ENCODE results near the gene MYO16. TPM values are rescaled to one million over a fixed set of nuclear protein-coding genes. Genes with fewer than 3 reads are reported as not detected.

Gene MYO16
- polyA plus RNA-seq, 1 donor from 2014 or later, result 2.5 TPM

GRCh38 chr13:109209526-109209925 is 580.1 kb downstream of the MYO16 start:
- Histone ChIP-seq H3F3A (ENCODE audit: insufficient read depth, low read length, poor library complexity, severe bottlenecking) (no peaks in the 10 kb centered on the region), H3K36me3 (ENCODE audit: insufficient read depth, low read length) (no peaks in the 10 kb centered on the region), H3K27ac (ENCODE audit: low read length) (no peak overlapping the region), H3K9me3 (ENCODE audit: low read length) (no peaks in the 10 kb centered on the region), H2AFZ (ENCODE audit: low read depth, low read length) (no peak overlapping the region), H3K79me2 (replicated peaks; ENCODE audit: insufficient read depth, low read length) (no peaks in the 10 kb centered on the region), H3K9ac (ENCODE audit: low read length) (no peak overlapping the region), H3K4me3 (ENCODE audit: low read length) (no peak overlapping the region), H4K20me1 (ENCODE audit: insufficient read depth) (no peaks in the 10 kb centered on the region), H3K9me2 (ENCODE audit: insufficient read depth, low read length) (no peaks in the 10 kb centered on the region), H3K4me2 (ENCODE audit: low read length) (no peak overlapping the region), H3K27me3 (ENCODE audit: insufficient read depth, low read depth, low read length) (no peaks in the 10 kb centered on the region)
- TF ChIP-seq MXI1 (conservative IDR thresholded peaks at IDR 0.05; ENCODE audit: poor library complexity, severe bottlenecking) (no peak), RAD21 (conservative IDR thresholded peaks at IDR 0.05) (no peak), TAF1 (IDR thresholded peaks at IDR 0.05; ENCODE audit: low read depth) (no peak), SMC3 (conservative IDR thresholded peaks at IDR 0.05; ENCODE audit: poor library complexity) (no peak), REST (IDR thresholded peaks at IDR 0.05; ENCODE audit: borderline replicate concordance) (no peak), EP300 (conservative IDR thresholded peaks at IDR 0.05; ENCODE audit: poor library complexity, severe bottlenecking) (no peak), EZH2 (IDR thresholded peaks at IDR 0.05; ENCODE audit: borderline replicate concordance, insufficient read depth, low read length, poor library complexity, severe bottlenecking) (no peak)
- TF ChIP-seq, protein P1, sequence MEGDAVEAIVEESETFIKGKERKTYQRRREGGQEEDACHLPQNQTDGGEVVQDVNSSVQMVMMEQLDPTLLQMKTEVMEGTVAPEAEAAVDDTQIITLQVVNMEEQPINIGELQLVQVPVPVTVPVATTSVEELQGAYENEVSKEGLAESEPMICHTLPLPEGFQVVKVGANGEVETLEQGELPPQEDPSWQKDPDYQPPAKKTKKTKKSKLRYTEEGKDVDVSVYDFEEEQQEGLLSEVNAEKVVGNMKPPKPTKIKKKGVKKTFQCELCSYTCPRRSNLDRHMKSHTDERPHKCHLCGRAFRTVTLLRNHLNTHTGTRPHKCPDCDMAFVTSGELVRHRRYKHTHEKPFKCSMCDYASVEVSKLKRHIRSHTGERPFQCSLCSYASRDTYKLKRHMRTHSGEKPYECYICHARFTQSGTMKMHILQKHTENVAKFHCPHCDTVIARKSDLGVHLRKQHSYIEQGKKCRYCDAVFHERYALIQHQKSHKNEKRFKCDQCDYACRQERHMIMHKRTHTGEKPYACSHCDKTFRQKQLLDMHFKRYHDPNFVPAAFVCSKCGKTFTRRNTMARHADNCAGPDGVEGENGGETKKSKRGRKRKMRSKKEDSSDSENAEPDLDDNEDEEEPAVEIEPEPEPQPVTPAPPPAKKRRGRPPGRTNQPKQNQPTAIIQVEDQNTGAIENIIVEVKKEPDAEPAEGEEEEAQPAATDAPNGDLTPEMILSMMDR (IDR thresholded peaks at IDR 0.05; ENCODE audit: poor library complexity, severe bottlenecking), result no peak

DNA sequence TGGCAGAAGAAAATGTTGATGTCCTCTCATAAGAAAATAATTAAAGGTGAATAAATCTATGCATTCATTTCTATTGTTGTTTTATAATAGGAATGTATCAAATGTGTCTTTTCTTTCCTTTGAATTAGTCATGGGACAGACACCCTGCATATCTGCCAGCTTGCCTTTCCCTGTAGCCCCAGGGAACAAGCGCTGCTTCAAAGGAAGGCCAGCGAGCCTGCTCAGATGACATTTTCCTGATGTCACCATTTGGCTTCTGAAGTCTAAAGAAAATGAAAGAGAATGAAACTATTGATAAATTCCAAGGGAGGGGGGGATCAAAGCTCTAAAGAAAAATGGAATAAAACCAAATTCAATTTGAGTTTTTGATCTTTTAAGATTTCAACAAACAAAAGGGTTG is 582.2 kb downstream of the MYO16 start:
- H3K9ac ChIP-seq (ENCODE audit: low read length), result no peak overlapping the region
- no peaks in the 10 kb centered on the region for H3K36me3 ChIP-seq (ENCODE audit: insufficient read depth, low read length)
- H4K20me1 ChIP-seq (ENCODE audit: insufficient read depth), result no peaks in the 10 kb centered on the region
- H3K4me3 ChIP-seq (ENCODE audit: low read length), result no peak overlapping the region
- H3K4me2 ChIP-seq (ENCODE audit: low read length), result no peak overlapping the region
- no peak overlapping the region for H2AFZ ChIP-seq (ENCODE audit: low read depth, low read length)
- no peak overlapping the region for H3K27ac ChIP-seq (ENCODE audit: low read length)
- TF ChIP-seq TAF1 (IDR thresholded peaks at IDR 0.05; ENCODE audit: low read depth), result no peak
- TF ChIP-seq EP300 (conservative IDR thresholded peaks at IDR 0.05; ENCODE audit: poor library complexity, severe bottlenecking), result no peak
- no peak for TF ChIP-seq POLR2AphosphoS5 (IDR thresholded peaks at IDR 0.05)
- TF ChIP-seq SMC3 (conservative IDR thresholded peaks at IDR 0.05; ENCODE audit: poor library complexity), result no peak
- no peak for TF ChIP-seq MXI1 (conservative IDR thresholded peaks at IDR 0.05; ENCODE audit: poor library complexity, severe bottlenecking)
- TF ChIP-seq, protein P1 (IDR thresholded peaks at IDR 0.05; ENCODE audit: poor library complexity, severe bottlenecking), result no peak
- TF ChIP-seq RAD21 (conservative IDR thresholded peaks at IDR 0.05), result no peak
- no peak for TF ChIP-seq EZH2 (IDR thresholded peaks at IDR 0.05; ENCODE audit: borderline replicate concordance, insufficient read depth, low read length, poor library complexity, severe bottlenecking)
- H3K9me3 ChIP-seq (ENCODE audit: low read length), result no peaks in the 10 kb centered on the region
- H3F3A ChIP-seq (ENCODE audit: insufficient read depth, low read length, poor library complexity, severe bottlenecking), result no peaks in the 10 kb centered on the region
- no peaks in the 10 kb centered on the region for H3K79me2 ChIP-seq (replicated peaks; ENCODE audit: insufficient read depth, low read length)
- H3K27me3 ChIP-seq (ENCODE audit: insufficient read depth, low read depth, low read length), result no peaks in the 10 kb centered on the region
- H3K9me2 ChIP-seq (ENCODE audit: insufficient read depth, low read length), result no peaks in the 10 kb centered on the region

Measured in neural cell (in vitro differentiated cells).